ENCODE measurements around the gene KIAA1958.

The KIAA1958 gene

DNA sequence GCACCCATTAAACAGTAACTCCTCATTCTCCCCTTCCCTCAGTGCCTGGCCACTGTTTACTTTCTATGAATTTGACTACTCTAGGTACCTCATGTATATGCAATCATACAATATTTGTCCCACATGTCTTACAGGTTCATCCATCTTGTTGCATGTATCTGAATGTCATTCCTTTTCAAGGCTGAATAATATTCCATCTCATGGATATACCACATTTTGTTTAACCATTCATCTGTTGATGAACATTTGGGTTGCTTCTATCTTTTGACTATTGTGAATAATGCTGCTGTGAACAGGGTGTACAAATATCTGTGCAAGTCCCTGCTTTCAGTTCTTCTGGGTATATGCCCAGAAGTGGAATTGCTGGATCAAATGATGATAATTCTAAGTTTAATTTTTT is 190.4 kb downstream of the KIAA1958 start:
- H3K4me1 ChIP-seq (ENCODE audit: insufficient read depth, low read length, poor library complexity, severe bottlenecking) = no peaks in the 10 kb centered on the region
- TF ChIP-seq, protein P1, sequence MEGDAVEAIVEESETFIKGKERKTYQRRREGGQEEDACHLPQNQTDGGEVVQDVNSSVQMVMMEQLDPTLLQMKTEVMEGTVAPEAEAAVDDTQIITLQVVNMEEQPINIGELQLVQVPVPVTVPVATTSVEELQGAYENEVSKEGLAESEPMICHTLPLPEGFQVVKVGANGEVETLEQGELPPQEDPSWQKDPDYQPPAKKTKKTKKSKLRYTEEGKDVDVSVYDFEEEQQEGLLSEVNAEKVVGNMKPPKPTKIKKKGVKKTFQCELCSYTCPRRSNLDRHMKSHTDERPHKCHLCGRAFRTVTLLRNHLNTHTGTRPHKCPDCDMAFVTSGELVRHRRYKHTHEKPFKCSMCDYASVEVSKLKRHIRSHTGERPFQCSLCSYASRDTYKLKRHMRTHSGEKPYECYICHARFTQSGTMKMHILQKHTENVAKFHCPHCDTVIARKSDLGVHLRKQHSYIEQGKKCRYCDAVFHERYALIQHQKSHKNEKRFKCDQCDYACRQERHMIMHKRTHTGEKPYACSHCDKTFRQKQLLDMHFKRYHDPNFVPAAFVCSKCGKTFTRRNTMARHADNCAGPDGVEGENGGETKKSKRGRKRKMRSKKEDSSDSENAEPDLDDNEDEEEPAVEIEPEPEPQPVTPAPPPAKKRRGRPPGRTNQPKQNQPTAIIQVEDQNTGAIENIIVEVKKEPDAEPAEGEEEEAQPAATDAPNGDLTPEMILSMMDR (conservative IDR thresholded peaks at IDR 0.05; ENCODE audit: low read length) = no peak
- no peak for TF ChIP-seq EZH2phosphoT487 (IDR thresholded peaks at IDR 0.05; ENCODE audit: borderline replicate concordance)
- no peaks in the 10 kb centered on the region for H3K9me2 ChIP-seq (replicated peaks; ENCODE audit: low read depth, low read length)
- H3K36me3 ChIP-seq (ENCODE audit: insufficient read depth, low read length) = no peaks in the 10 kb centered on the region
- H3K4me2 ChIP-seq (ENCODE audit: low read depth, low read length, poor library complexity, severe bottlenecking) = no peak overlapping the region
- no peaks in the 10 kb centered on the region for H3K9me3 ChIP-seq (ENCODE audit: insufficient read depth, low read depth, low read length)
- H3K4me3 ChIP-seq (ENCODE audit: low read length, poor library complexity, severe bottlenecking) = no peak overlapping the region
- H4K20me1 ChIP-seq (ENCODE audit: insufficient read depth, low read length, poor library complexity, severe bottlenecking) = no peaks in the 10 kb centered on the region
- H3K9ac ChIP-seq (ENCODE audit: low read depth, low read length, poor library complexity, severe bottlenecking) = no peak overlapping the region
- H3K27me3 ChIP-seq (ENCODE audit: insufficient read depth, low read length, poor library complexity, severe bottlenecking) = no peaks in the 10 kb centered on the region
- H3K79me2 ChIP-seq (ENCODE audit: insufficient read depth, low read length) = no peaks in the 10 kb centered on the region
- no peak overlapping the region for H2AFZ ChIP-seq (ENCODE audit: low read length)
- no peaks in the 10 kb centered on the region for H3F3A ChIP-seq (ENCODE audit: low read depth)

DNA sequence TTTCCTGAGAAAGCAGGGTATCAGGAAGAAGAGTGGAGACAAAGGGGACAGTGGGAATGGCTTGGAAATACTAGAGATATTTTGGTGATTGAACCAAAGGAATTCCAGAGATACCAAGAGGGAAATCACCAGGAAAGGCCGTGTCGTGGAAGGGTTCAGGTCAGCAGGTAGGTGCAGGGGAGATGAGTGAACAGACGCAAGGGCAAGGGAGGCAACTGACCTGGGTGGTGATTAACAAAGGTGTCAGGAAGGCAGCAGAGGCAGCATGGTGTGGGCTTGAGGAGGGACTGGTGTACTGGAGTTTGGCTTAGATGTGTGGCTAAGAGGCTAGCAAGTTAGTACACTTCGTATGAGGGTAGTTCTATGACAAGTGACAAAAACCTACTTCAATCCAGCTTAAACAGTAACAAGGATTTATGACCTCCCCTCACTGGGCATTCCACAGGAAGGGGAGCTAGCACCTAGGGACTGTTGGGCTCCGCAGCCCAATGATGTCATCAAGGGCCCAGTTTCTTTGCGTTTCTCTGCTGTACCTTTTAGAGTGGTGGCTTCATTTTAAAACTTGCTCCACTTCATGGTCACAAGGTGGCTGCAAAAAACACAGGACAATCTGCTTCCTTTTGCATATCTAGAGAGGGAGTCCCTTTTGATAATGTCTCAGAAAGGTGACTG is 194.2 kb downstream of the KIAA1958 start:
- H3K9ac ChIP-seq (ENCODE audit: low read depth, low read length, poor library complexity, severe bottlenecking) = no peak overlapping the region
- H2AFZ ChIP-seq (ENCODE audit: low read length) = no peak overlapping the region
- H3K9me2 ChIP-seq (replicated peaks; ENCODE audit: low read depth, low read length) = no peaks in the 10 kb centered on the region
- H3K36me3 ChIP-seq (ENCODE audit: insufficient read depth, low read length) = peaks cover 8% of the 10 kb centered on the region; the same call in 1 of the 2 replicates
- TF ChIP-seq, protein P1 (conservative IDR thresholded peaks at IDR 0.05; ENCODE audit: low read length) = no peak
- no peak for TF ChIP-seq EZH2phosphoT487 (IDR thresholded peaks at IDR 0.05; ENCODE audit: borderline replicate concordance)
- no peaks in the 10 kb centered on the region for H3K9me3 ChIP-seq (ENCODE audit: insufficient read depth, low read depth, low read length)
- no peaks in the 10 kb centered on the region for H3K4me1 ChIP-seq (ENCODE audit: insufficient read depth, low read length, poor library complexity, severe bottlenecking)
- no peaks in the 10 kb centered on the region for H4K20me1 ChIP-seq (ENCODE audit: insufficient read depth, low read length, poor library complexity, severe bottlenecking)
- no peaks in the 10 kb centered on the region for H3F3A ChIP-seq (ENCODE audit: low read depth)
- H3K79me2 ChIP-seq (ENCODE audit: insufficient read depth, low read length) = no peaks in the 10 kb centered on the region
- no peak overlapping the region for H3K4me3 ChIP-seq (ENCODE audit: low read length, poor library complexity, severe bottlenecking)
- no peaks in the 10 kb centered on the region for H3K27me3 ChIP-seq (ENCODE audit: insufficient read depth, low read length, poor library complexity, severe bottlenecking)
- no peak overlapping the region for H3K4me2 ChIP-seq (ENCODE audit: low read depth, low read length, poor library complexity, severe bottlenecking)

DNA sequence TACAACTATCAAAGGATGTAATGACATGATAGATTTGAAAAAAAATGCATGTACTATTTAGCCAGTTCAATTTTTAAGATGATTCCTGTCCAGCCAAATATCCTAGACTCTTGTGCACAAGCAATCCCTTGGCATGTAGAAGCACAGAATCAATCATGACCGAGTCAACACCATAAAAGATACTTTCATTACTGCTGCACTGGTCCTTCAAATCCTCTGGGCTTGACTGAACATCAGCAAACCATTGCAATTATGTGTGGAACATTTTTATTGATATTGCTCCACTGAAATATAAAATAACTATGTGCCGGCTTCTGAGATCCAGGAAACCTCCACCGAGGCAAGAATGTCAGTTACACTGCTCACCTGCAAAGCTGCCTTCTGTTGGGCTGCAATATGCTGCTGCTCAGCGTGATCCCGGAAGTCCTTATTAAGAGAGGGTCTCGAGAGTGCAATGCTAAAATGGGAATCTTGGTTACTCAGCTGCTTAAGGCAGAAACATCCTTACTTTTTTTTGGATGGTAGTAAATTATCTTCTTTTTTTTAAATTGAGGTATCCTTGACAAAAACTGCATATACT is 202.6 kb downstream of the KIAA1958 start:
- Histone ChIP-seq H3K4me2 (ENCODE audit: low read depth, low read length, poor library complexity, severe bottlenecking) (no peak overlapping the region), H3K36me3 (ENCODE audit: insufficient read depth, low read length) (peaks cover 78% of the 10 kb centered on the region; the same call in 1 of the 2 replicates), H3K9ac (ENCODE audit: low read depth, low read length, poor library complexity, severe bottlenecking) (no peak overlapping the region)

More for the DNA sequence above, 202.6 kb downstream of the KIAA1958 start:
- Histone ChIP-seq H2AFZ (ENCODE audit: low read length) (no peak overlapping the region), H3K79me2 (ENCODE audit: insufficient read depth, low read length) (no peaks in the 10 kb centered on the region), H3F3A (ENCODE audit: low read depth) (no peaks in the 10 kb centered on the region), H3K9me2 (replicated peaks; ENCODE audit: low read depth, low read length) (no peaks in the 10 kb centered on the region), H3K4me3 (ENCODE audit: low read length, poor library complexity, severe bottlenecking) (no peak overlapping the region), H3K27me3 (ENCODE audit: insufficient read depth, low read length, poor library complexity, severe bottlenecking) (no peaks in the 10 kb centered on the region), H3K9me3 (ENCODE audit: insufficient read depth, low read depth, low read length) (no peaks in the 10 kb centered on the region), H3K4me1 (ENCODE audit: insufficient read depth, low read length, poor library complexity, severe bottlenecking) (no peaks in the 10 kb centered on the region), H4K20me1 (ENCODE audit: insufficient read depth, low read length, poor library complexity, severe bottlenecking) (no peaks in the 10 kb centered on the region)
- TF ChIP-seq, protein P1 (conservative IDR thresholded peaks at IDR 0.05; ENCODE audit: low read length) = no peak
- TF ChIP-seq EZH2phosphoT487 (IDR thresholded peaks at IDR 0.05; ENCODE audit: borderline replicate concordance) = no peak
